Fibroblast of the aortic adventitia (primary cell): Measurements from ENCODE around the gene HOXA13. TPM values are rescaled to one million over a fixed set of nuclear protein-coding genes. Genes with fewer than 3 reads are reported as not detected.

ENCODE experiments used
- DNase-seq: peaks from one replicate; pipeline ENCODE4 v3.0.0-alpha.2; 2010; ENCODE audit warnings: low read depth
- H3K4me3 ChIP-seq: 2 replicates; pipeline ENCODE4 v1.5.1; 2011; ENCODE audit warnings: low read depth, mild to moderate bottlenecking, control low read depth, low read length, moderate library complexity
- total RNA-seq: library from RNA; depleted of rRNA; stranded (reverse); fragments of >200 nt; gene quantifications from 2 replicates; pipeline ENCODE4 v1.2.3, GENCODE V29; 2012; ENCODE audit warnings: low replicate concordance
- TF ChIP-seq, protein P1 (sequence below): IDR thresholded peaks from 2 replicates; pipeline ENCODE4 v1.5.1; 2011; ENCODE audit warnings: mild to moderate bottlenecking, low read length, control low read depth, inconsistent platforms; ENCODE audit not compliant: insufficient read depth

The HOXA13 gene
- total RNA-seq, 1 donor: not detected

DNA sequence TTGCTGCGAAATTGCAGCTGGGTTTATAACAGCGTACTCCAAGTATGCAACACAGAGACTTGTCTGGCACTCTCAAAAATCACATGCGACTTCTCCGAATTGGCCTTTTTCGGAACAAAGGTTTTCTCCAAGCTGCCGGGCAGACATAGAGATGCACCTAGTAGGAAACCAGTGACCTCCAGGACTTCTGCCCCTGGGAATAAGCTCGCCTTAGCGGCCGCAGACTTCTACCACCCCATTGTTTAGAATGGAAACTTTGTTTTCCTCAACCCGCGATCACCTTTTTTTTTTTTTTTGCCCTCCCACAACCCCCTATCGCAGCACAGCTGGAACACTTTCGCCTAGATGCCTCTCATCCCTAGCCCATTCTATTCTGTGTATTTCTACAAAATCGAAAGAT is 20.9 kb downstream of the HOXA13 start:
- TF ChIP-seq, protein P1, sequence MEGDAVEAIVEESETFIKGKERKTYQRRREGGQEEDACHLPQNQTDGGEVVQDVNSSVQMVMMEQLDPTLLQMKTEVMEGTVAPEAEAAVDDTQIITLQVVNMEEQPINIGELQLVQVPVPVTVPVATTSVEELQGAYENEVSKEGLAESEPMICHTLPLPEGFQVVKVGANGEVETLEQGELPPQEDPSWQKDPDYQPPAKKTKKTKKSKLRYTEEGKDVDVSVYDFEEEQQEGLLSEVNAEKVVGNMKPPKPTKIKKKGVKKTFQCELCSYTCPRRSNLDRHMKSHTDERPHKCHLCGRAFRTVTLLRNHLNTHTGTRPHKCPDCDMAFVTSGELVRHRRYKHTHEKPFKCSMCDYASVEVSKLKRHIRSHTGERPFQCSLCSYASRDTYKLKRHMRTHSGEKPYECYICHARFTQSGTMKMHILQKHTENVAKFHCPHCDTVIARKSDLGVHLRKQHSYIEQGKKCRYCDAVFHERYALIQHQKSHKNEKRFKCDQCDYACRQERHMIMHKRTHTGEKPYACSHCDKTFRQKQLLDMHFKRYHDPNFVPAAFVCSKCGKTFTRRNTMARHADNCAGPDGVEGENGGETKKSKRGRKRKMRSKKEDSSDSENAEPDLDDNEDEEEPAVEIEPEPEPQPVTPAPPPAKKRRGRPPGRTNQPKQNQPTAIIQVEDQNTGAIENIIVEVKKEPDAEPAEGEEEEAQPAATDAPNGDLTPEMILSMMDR: no peak
- no peak overlapping the region for H3K4me3 ChIP-seq
- DNase-seq: no peak

DNA sequence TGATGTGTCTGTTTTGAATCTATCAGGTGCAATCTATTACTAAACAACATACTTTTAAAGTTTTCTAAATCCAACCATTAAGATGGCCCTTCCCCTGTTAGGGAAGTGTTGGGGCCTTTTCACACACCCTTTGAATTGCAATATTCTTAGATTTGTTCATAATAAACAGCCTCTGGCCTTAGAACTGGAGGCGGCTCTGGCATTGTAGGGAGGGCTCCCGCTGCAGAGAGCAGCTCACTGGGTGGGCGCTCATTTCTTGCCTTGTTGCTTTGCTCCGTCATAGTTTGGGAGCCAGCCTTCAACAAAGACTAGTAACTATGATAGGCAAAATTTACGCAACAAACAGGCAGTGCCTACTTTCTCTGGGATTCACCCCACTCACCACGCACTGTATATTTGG is 21.5 kb downstream of the HOXA13 start:
- no peak for DNase-seq
- no peak overlapping the region for H3K4me3 ChIP-seq

DNA sequence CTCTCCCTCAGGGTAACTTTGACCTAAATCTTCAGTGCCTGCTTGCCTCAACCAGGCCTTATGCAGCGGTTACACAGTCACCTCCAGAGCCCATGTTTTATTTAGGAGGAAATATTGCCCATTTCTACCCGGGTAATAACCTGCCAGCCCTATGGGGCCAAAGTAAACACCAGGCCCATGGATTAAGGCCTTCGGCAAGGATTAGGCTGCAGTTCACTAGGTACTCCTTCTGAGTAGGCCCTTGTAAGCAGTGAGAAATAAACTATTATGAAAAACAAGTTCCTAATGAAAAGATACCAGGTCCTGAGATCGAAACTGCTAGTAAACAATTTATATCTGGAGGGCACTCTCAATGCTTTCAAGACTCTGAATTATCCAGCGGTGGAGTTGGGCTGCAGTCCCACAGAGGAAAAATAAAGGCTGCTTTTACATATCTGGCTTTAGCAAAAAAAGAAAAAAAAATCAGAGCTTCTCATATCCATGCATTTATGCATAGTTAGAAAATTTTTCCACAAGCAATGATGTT is 22.0 kb downstream of the HOXA13 start:
- TF ChIP-seq, protein P1: no peak
- no peak overlapping the region for H3K4me3 ChIP-seq
- DNase-seq: no peak

More for the DNA sequence above, 21.5 kb downstream of the HOXA13 start:
- TF ChIP-seq, protein P1: no peak

DNA sequence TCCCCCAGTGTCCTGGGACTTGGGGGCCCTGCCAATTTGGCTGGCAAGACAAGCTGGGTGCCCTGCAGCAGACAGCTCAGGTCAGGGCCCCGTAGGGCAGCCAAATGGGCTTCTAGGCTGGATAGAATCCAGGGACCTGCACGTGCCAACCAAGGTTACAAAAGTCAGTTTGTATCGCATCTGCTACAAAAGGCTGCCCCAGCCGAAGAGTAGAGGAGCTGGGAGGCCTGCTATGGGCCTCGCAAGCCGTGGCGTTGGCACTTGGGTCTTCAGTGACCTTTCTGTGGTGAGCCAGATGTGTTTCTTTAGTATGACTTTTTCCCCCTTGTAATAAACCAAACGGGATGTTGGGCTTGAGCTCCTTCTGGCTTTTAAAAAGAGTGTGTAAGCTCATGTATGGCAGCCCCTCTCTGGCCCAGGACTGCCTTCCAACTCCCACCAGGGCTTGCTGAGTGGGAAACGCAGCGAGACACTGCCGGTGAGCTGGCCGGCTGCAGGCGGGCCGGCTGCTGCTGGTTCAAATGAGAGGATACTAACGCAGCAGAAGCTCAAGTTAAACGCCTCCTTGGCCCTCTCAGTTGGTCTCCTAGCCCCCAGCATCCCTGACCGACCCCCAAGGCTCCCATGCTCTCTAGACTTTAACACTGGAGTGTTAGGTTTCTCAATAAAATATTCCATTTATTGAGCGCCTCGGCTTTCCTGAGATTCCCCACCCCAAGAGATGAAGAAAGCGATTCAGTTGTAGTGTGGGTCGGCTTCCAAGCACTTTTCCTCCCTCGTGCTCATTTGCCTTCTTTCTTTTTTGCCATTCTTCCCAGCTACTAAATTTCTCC is 22.7 kb downstream of the HOXA13 start:
- TF ChIP-seq, protein P1: no peak
- no peak for DNase-seq
- H3K4me3 ChIP-seq: no peak overlapping the region

DNA sequence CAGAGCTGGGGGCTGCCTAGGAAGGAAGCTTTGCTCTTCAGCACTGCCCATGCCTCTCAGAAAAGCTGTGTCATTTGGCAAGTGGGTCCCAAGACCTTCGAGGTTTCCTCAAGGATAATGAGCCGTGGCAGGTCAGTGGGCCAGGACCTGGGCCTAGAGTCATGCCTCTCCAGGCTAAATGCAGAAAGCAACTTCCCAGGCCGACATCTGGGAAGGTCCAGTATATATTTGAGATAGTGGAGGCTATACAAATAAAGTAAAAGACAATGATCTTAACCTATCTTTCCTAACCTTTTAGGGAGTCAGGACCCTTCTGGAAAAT is 23.4 kb downstream of the HOXA13 start:
- no peak for DNase-seq
- H3K4me3 ChIP-seq: no peak overlapping the region
- TF ChIP-seq, protein P1: no peak

DNA sequence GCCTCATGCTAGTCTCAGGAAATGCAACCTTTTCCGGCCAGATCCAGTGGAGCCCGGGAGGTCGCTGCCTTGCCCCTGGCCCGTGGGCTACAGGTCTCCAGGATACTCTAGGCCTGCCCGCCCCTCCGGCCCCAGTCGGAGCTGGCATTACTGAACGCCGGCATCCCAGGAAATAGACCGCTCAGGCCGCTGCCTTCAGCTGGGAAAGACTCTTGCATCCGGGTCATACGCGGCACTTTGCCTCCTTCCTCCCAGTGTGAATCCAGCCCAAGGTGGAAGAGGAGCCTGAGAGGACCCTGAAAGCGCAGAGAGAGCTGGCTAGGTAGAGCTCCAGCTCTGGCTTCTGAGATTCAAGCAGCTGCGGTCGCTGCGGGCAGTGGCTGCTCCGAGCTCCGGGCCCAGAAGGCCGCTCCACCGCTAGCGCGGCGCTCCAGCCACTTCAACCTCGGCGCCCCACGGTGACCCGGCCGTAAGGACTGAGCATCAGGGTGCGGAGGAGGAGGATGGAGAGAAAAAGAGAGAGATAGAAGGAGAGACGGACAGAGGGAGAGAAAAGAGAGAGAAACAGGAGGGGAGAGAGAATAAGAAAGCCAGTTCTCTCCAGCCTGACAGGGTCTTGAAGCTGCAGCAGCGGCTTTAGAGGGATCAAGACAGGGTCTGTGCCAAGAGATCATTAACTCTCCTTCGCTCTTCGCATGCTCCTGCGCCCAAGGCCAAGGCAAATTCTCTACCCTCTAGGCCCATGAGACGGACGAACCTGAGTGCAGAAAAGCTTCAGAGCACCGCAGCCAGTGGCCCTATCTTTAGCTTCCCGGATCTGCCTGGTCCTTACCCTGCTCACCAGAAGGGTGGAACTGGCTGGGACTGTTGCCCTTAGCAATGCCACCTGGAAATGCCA is 24.0 kb downstream of the HOXA13 start:
- no peak for DNase-seq
- TF ChIP-seq, protein P1: no peak
- H3K4me3 ChIP-seq: no peak overlapping the region
